CD4-positive, CD25-positive, alpha-beta regulatory T cell (primary cell): ENCODE results near the gene HDAC8. TPM values are rescaled to one million over a fixed set of nuclear protein-coding genes. Genes with fewer than 3 reads are reported as not detected.
"Not testable (repeated sequence)": the region's sequence is repeated elsewhere in the genome, so short reads cannot be mapped to it uniquely, and the experiment has no call there.

ENCODE experiments used
- ATAC-seq, 2 donors: fragments of 150-1000 bp; cut with Tn5 transposase; one replicate each; pipeline ENCODE4 v1.10.0; 2021; ENCODE audit warnings: low read depth in 2 of 2, moderate number of reproducible peaks in 2 of 2, moderate library complexity in 1 of 2
- DNase-seq, 3 donors: peaks; one replicate each; pipeline versions ENCODE4 v3.0.0 to v3.0.0-alpha.2; 2012 to 2022; ENCODE audit warnings: mixed read lengths in 1 of 3
- H3K27ac ChIP-seq: one replicate; pipeline ENCODE4 v1.7.0; 2013; ENCODE audit warnings: mild to moderate bottlenecking, low read length; ENCODE audit not compliant: insufficient read depth, poor library complexity, severe bottlenecking
- H3K27me3 ChIP-seq: one replicate; pipeline ENCODE4 v1.7.0; 2013; ENCODE audit warnings: low read length; ENCODE audit not compliant: control insufficient read depth, insufficient read depth
- H3K36me3 ChIP-seq: one replicate; pipeline ENCODE4 v1.7.0; 2013; ENCODE audit warnings: mild to moderate bottlenecking, low read length, moderate library complexity; ENCODE audit not compliant: control insufficient read depth, insufficient read depth
- H3K4me1 ChIP-seq: 2 replicates; pipeline ENCODE4 v1.7.0; 2013; ENCODE audit warnings: mild to moderate bottlenecking, low read length; ENCODE audit not compliant: insufficient read depth, control insufficient read depth, poor library complexity, severe bottlenecking
- H3K4me3 ChIP-seq: one replicate; pipeline ENCODE4 v1.7.0; 2013; ENCODE audit warnings: low read depth, mild to moderate bottlenecking, low read length, moderate library complexity
- H3K9me3 ChIP-seq, 2 experiments: 1 replicate in 1 of 2; 2 replicates in 1 of 2; pipeline ENCODE4 v1.7.0; 2013; ENCODE audit warnings: low read length in 2 of 2, mild to moderate bottlenecking in 1 of 2, moderate library complexity in 1 of 2; ENCODE audit not compliant: control insufficient read depth in 2 of 2
- H3K27ac Mint-ChIP-seq, 3 donors: one replicate each; pipeline ENCODE4 v1.8.0; 2020 to 2022; ENCODE audit warnings: mild to moderate bottlenecking in 3 of 3, mixed read lengths in 3 of 3, moderate library complexity in 2 of 3
- H3K27me3 Mint-ChIP-seq: one replicate; pipeline ENCODE4 v1.8.0; 2022; ENCODE audit warnings: mild to moderate bottlenecking, mixed read lengths
- H3K36me3 Mint-ChIP-seq: one replicate; pipeline ENCODE4 v1.8.0; 2020; ENCODE audit warnings: mixed read lengths
- H3K4me1 Mint-ChIP-seq, 4 donors: one replicate each; pipeline ENCODE4 v1.8.0; 2020 to 2022; ENCODE audit warnings: mixed read lengths in 4 of 4, mild to moderate bottlenecking in 1 of 4
- H3K4me3 Mint-ChIP-seq, 4 donors: one replicate each; pipeline ENCODE4 v1.8.0; 2020 to 2022; ENCODE audit warnings: mild to moderate bottlenecking in 4 of 4, mixed read lengths in 4 of 4, moderate library complexity in 3 of 4
- H3K9me3 Mint-ChIP-seq, 7 donors: one replicate each; pipeline ENCODE4 v1.8.0; 2020 to 2022; ENCODE audit warnings: mixed read lengths in 7 of 7, mild to moderate bottlenecking in 3 of 7, moderate library complexity in 2 of 7
- polyA plus RNA-seq, 4 donors: library from polyadenylated mRNA; unstranded; fragments of 300-500 nt; fragmentation: Illumina TruSeq; gene quantifications; one replicate each; pipeline ENCODE4 v1.2.3, GENCODE V29; 2021
- total RNA-seq: library from RNA; stranded (reverse); gene quantifications from one replicate; pipeline ENCODE4 v1.2.3, GENCODE V29; 2022

The HDAC8 gene
- total and polyA plus RNA-seq, 5 donors from 2014 or later = 14.0 to 22.4 (median 17.6) TPM

- no peak overlapping the region for H3K4me3 Mint-ChIP-seq
- no peak for ATAC-seq
Observed at GRCh38 chrX:72526534-72527508, 45.8 kb downstream of the HDAC8 start.

GRCh38 chrX:72498782-72499181, 73.9 kb downstream of the HDAC8 start:
- Histone ChIP-seq H3K27ac (no peak overlapping the region), H3K27me3 (no peaks in the 10 kb centered on the region), H3K36me3 (no peaks in the 10 kb centered on the region), H3K4me1 (no peaks in the 10 kb centered on the region), H3K4me3 (no peak overlapping the region), H3K9me3 (no peaks in the 10 kb centered on the region)
- H3K27ac Mint-ChIP-seq = no peak overlapping the region
- H3K9me3 Mint-ChIP-seq = peaks cover 0 to 14% (median 2%) of the 10 kb centered on the region in 7 donors
- H3K4me1 Mint-ChIP-seq = no peaks in the 10 kb centered on the region
- ATAC-seq = no peak
- H3K36me3 Mint-ChIP-seq = peaks cover 11% of the 10 kb centered on the region
- no peak overlapping the region for H3K4me3 Mint-ChIP-seq
- H3K27me3 Mint-ChIP-seq = no peaks in the 10 kb centered on the region
- no peak for DNase-seq

More at GRCh38 chrX:72526534-72527508, 45.8 kb downstream of the HDAC8 start:
- Histone ChIP-seq H3K4me1 (no peaks in the 10 kb centered on the region), H3K27ac (no peak overlapping the region), H3K9me3 (no peaks in the 10 kb centered on the region), H3K27me3 (no peaks in the 10 kb centered on the region), H3K4me3 (no peak overlapping the region), H3K36me3 (no peaks in the 10 kb centered on the region)
- H3K27ac Mint-ChIP-seq = no peak overlapping the region
- H3K36me3 Mint-ChIP-seq = peaks cover 20% of the 10 kb centered on the region
- H3K27me3 Mint-ChIP-seq = no peaks in the 10 kb centered on the region
- DNase-seq = no peak
- H3K9me3 Mint-ChIP-seq = no peaks in the 10 kb centered on the region
- H3K4me1 Mint-ChIP-seq = peaks cover 0 to 15% (median 10%) of the 10 kb centered on the region in 4 donors

- DNase-seq (no peak), ATAC-seq (no peak)
- Mint-ChIP-seq H3K4me3 (no peak overlapping the region), H3K27me3 (no peaks in the 10 kb centered on the region), H3K27ac (no peak overlapping the region), H3K9me3 (peaks cover 0 to 4% (median 0%) of the 10 kb centered on the region in 7 donors), H3K4me1 (peaks cover 0 to 3% (median 0%) of the 10 kb centered on the region in 4 donors), H3K36me3 (peaks cover 10% of the 10 kb centered on the region)
- peaks cover 2% of the 10 kb centered on the region for H3K36me3 ChIP-seq
- no peaks in the 10 kb centered on the region for H3K27me3 ChIP-seq
- H3K9me3 ChIP-seq = no peaks in the 10 kb centered on the region
- no peak overlapping the region for H3K27ac ChIP-seq
- H3K4me1 ChIP-seq = no peaks in the 10 kb centered on the region
- H3K4me3 ChIP-seq = no peak overlapping the region
Observed at GRCh38 chrX:72495046-72495445, 77.6 kb downstream of the HDAC8 start.

DNA sequence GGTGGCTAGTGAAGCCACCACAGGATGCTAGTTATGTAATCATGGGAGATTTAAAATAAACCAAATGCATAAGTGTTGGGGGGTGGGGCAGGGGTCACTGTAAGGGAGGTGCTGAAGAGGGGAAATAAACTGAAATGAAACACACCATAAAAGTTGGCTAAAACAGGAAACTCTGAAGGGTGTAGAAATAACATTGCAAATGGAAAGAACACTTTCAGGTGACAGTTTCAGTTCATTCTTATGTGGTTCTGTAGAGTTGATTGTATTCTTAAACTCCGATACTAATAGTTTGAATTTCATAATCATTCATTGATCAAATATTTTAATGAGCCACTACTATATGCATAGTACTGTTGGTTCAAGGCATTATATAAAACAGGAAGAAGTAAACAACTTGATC, 80.1 kb downstream of the HDAC8 start:
- H3K4me1 ChIP-seq = no peaks in the 10 kb centered on the region
- H3K27ac ChIP-seq = no peak overlapping the region
- no peaks in the 10 kb centered on the region for H3K27me3 ChIP-seq
- Mint-ChIP-seq H3K36me3 (peaks cover 16% of the 10 kb centered on the region), H3K9me3 (no peaks in the 10 kb centered on the region), H3K4me3 (no peak overlapping the region), H3K4me1 (peaks cover 0 to 3% (median 0%) of the 10 kb centered on the region in 4 donors), H3K27ac (no peak overlapping the region), H3K27me3 (no peaks in the 10 kb centered on the region)
- H3K36me3 ChIP-seq = peaks cover 11% of the 10 kb centered on the region
- DNase-seq = no peak
- no peaks in the 10 kb centered on the region for H3K9me3 ChIP-seq
- H3K4me3 ChIP-seq = no peak overlapping the region
- ATAC-seq = no peak

DNA sequence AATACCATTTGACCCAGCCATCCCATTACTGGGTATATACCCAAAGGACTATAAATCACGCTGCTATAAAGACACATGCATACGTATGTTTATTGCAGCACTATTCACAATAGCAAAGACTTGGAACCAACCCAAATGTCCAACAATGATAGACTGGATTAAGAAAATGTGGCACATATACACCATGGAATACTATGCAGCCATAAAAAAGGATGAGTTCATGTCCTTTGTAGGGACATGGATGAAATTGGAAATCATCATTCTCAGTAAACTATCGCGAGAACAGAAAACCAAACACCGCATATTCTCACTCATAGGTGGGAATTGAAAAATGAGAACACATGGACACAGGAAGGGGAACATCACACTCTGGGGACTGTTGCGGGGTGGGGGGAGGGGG, 82.4 kb downstream of the HDAC8 start:
- H3K4me3 ChIP-seq, H3K4me3 Mint-ChIP-seq, H3K9me3 ChIP-seq, ATAC-seq, H3K27me3 ChIP-seq, H3K9me3 Mint-ChIP-seq, H3K27ac ChIP-seq, H3K27me3 Mint-ChIP-seq, H3K4me1 ChIP-seq, H3K4me1 Mint-ChIP-seq, DNase-seq, H3K27ac Mint-ChIP-seq: not testable (repeated sequence)
- H3K36me3 ChIP-seq = peaks cover 11% of the 10 kb centered on the region
- peaks cover 22% of the 10 kb centered on the region for H3K36me3 Mint-ChIP-seq

- no peak for DNase-seq
- Histone ChIP-seq H3K27me3 (no peaks in the 10 kb centered on the region), H3K27ac (no peak overlapping the region), H3K4me1 (no peaks in the 10 kb centered on the region), H3K36me3 (peaks cover 11% of the 10 kb centered on the region), H3K4me3 (no peak overlapping the region), H3K9me3 (no peaks in the 10 kb centered on the region)
- H3K9me3 Mint-ChIP-seq = no peaks in the 10 kb centered on the region
- H3K36me3 Mint-ChIP-seq = peaks cover 20% of the 10 kb centered on the region
- H3K27ac Mint-ChIP-seq = no peak overlapping the region
- no peak overlapping the region for H3K4me3 Mint-ChIP-seq
- ATAC-seq = no peak
- peaks cover 0 to 3% (median 0%) of the 10 kb centered on the region in 4 donors for H3K4me1 Mint-ChIP-seq
- no peaks in the 10 kb centered on the region for H3K27me3 Mint-ChIP-seq
Observed at GRCh38 chrX:72487661-72488060, 85.0 kb downstream of the HDAC8 start.

- H3K4me1 ChIP-seq = no peaks in the 10 kb centered on the region
- Mint-ChIP-seq H3K9me3 (peaks cover 0 to 1% (median 0%) of the 10 kb centered on the region in 7 donors), H3K4me3 (no peak overlapping the region), H3K4me1 (no peaks in the 10 kb centered on the region), H3K27ac (no peak overlapping the region), H3K27me3 (no peaks in the 10 kb centered on the region), H3K36me3 (peaks cover 16% of the 10 kb centered on the region)
- H3K36me3 ChIP-seq = peaks cover 8% of the 10 kb centered on the region
- H3K27me3 ChIP-seq = no peaks in the 10 kb centered on the region
- no peak overlapping the region for H3K4me3 ChIP-seq
- DNase-seq (no peak), ATAC-seq (no peak)
- no peak overlapping the region for H3K27ac ChIP-seq
- no peaks in the 10 kb centered on the region for H3K9me3 ChIP-seq
Observed at GRCh38 chrX:72479324-72480274, 93.0 kb downstream of the HDAC8 start.
